GM18511 (cell line): ENCODE data around the gene DDX24.

ENCODE experiments used
- ATAC-seq: cut with Tn5 transposase; IDR thresholded peaks from one replicate; pipeline ENCODE4 v1.9.1; 2021; ENCODE audit warnings: mild to moderate bottlenecking, moderate library complexity; ENCODE audit not compliant: unreplicated experiment

The DDX24 gene

DNA sequence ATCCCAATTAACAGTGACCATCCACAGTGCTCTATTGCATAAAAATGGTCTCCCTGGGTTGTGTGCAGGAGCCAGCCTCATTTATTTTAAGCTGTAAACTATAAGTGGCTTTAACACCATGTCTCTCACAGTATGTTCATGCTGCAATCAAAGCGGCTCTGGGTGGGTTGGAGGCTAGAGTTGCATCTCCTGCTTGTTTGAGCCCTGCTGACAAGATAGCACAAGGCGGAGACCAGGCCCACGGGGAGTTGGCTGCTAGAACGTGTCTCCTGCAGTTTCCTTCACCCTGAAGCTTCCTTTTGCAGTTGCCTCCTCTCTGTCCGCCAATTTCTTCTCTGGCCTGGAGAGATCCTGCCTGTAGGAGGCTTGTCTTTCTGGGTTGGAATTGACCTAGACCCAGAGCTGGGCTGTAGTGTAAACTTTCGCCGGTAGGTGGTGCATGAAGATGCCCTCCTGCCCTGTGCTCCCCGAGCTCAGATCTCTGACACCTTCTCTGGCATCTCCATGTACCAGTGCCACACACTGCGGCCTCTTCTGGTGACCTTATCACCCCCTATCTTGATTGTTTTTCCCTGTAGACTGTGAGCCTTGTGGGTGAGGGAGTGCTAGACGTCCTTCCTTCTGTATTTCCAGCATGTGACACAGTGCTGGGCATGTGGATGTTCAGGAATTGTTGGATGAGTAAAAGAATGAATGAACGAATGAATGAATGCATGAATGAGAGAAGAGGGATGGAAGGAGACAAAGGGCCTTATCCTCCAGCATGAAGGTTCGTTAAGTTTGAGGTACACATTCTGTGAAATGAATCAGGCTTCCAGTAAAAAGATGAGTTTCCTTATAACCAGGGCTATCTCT is 44.5 kb downstream of the DDX24 start:
- peak; percentile 96 for ATAC-seq

DNA sequence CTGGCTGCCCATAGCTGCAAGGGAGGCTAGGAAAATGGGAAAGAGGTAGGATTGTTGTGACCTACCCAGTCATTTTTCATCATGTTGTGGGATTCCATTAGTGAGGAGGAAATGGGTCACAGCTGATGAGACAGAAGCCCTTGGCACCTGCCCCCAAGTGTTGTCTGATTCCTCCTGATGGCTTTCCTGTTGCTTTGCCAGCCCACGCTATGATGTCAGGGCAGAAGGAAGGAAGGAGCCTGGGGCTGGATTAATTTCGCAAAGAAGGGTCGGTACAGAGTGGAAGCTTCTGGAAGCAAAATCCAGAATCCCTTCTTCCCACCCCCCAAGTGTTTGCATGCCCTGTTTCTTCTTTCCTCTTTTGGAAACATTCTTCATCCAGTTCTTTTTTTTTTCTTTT is 46.1 kb downstream of the DDX24 start:
- no peak for ATAC-seq

DNA sequence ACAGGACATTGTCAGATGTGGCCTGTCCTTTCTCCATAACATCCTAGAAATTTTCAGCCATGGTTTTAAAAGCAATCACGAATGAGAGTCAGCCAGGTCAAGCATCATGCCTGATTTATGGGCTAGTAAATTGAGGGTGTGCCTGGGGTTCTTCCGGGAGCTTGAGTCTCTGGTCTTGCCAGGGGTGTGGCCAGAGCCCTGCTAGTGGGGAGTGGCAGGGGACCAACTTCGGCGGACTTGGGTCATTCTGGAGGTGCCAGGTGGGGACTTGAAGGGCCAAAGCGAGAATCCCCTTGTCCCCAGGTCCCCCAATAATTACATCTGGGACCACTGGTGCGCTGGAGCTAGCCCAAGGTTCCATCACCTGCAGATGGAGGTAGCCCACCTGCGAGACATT is 49.1 kb downstream of the DDX24 start:
- no peak for ATAC-seq

DNA sequence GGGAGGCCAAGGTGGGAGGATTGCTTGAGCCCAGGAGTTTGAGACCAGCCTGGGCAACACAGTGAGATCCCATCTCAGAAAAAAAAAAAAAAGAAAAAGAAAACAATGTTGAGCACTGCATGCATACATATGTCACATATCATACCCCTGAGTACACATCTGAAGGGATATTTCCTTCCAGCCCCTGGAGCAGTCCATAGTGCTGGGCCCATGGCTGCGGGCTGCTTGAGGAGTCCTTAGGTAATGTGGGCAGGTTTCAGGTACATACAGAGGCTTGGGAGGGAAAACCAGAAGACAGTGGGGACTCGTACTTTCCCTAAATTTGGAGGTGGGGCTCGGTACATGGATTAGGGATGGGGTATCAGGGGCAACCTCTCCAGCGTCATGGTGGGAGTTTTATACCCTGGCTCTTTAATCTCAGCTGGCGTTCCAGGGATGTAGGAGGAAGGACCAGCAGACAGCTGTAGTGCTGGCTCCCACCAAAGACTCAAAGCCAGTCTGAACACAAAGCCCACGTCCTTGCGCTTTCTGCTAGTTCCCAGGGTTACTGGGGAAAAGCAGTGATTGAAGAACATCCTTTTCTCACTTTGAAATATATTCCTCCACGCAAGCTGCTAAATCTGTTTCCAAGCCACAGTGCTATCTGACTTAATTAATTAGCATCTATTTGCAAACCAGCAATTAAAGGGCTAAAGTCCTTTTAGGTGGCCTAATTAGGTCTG is 49.7 kb downstream of the DDX24 start:
- no peak for ATAC-seq

DNA sequence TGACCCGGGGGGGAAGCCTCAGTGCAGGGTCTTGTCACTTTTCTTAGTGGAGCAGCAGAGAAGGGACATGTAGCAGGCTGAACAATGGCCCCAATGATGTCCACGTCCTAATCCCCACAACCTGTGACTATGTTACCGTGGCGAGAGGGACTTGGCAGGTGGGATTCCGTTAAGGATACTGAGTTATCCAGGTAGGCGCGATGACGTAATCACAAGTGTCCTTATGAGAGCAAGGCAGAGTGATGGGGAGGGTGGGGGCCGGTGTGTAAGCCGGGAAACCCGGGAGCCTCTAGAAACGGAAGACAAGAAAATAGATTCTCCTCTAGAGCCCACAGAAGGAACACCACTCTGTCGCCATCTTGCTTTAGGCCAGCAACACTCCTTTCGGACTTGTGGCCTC is 50.4 kb downstream of the DDX24 start:
- no peak for ATAC-seq

DNA sequence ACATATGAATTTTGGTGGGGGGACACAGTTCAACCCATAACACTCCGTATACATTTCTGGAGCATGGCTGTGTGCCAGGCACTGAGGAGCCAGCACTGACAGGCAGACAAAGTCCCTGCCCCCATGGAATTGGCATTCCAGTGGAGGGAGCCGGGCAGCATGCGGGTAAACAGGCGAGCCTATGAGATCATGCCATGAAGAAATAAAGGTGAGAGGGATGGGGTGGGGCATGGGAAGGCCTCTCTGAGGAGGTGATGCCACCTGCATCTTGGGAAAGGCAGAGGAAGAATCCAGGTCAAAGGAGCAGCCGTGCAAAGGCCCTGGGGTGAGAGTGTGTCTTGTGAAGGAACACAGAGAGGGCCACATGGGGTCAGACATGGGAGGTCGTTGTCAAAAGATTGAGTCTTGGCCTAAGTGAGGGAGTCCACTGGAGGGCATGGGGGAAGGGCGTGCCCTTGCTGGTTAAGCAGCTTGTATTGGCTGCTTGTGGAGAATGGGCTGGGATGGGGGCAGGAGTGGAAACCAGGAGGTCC is 51.3 kb downstream of the DDX24 start:
- no peak for ATAC-seq

DNA sequence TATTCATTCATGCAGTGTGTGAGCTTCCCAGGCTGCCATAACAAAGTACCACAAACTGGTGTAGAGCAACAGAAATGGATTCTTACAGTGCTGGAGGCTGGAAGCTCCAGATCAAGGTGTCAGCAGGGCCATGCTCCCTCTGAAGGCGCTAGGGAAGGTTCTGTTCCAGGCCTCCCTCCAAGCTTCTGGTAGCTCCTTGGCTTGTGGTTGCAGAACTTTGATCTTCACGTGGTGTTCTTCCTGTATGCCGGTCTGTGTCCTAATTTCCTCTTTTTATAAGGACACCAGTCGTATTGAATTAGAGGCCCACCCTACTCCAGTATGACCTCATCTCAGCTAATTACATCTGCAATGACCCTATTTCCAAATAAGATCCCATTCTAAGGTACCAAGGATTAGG is 51.7 kb downstream of the DDX24 start:
- ATAC-seq: no peak

DNA sequence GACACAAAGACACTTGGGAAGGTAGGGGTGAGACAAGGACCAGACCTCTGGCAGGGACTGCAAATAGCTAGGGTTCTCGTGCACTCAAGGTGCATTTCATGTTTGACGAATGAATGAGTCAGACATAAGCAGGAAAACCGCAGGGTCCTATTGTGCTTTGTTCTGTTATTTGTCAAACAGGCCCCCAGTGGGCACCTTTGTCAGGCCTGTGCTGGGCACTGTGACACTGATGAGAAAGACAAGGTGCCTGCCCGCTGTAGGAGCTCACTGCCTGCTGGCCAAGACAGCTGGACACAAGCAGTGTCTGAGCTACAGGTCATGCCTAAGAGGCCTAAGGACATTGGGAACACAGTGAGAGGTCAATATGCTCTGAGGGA is 52.6 kb downstream of the DDX24 start:
- no peak for ATAC-seq

DNA sequence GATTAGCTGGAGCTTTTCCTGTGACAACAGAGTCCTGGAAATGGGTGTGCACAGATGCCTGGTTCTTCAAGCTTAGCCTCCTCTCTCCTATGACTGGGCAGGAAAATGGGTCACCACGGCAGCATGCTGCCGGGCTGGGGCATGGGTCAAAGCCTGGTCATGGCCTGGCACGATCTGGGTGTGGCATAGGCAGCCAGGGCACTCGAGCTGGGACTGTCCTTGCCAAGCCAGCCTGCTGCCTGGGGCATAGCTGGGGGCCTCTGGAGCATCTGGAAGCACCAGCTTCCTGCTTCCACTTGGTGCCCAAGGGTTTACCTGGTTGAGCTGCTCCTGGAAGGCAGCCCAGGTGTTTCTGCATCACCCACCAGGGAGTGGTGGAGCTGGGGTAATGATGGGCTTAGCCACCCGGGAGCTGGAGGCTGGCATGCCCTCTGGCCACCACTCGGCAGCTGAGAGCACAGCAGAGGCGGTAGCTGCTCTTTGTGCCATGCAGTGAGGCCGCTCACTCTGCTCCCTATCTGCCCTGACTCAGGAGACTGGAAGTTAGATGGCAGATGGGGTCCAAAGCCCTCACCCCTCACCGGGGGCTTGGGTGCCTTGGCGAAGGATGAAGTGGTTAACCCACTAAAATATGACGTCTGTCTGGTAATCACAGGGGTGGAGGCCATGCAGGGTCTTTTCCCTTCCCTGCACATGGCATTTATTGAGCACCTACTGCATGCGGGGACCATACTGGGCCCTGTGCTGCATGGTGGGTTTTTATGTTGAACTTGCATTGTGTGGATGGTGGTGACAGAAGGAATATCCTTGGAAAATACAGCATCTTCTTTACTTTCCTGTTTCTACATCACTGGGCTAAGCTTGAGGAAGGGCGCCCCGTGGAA is 53.2 kb downstream of the DDX24 start:
- ATAC-seq: no peak

DNA sequence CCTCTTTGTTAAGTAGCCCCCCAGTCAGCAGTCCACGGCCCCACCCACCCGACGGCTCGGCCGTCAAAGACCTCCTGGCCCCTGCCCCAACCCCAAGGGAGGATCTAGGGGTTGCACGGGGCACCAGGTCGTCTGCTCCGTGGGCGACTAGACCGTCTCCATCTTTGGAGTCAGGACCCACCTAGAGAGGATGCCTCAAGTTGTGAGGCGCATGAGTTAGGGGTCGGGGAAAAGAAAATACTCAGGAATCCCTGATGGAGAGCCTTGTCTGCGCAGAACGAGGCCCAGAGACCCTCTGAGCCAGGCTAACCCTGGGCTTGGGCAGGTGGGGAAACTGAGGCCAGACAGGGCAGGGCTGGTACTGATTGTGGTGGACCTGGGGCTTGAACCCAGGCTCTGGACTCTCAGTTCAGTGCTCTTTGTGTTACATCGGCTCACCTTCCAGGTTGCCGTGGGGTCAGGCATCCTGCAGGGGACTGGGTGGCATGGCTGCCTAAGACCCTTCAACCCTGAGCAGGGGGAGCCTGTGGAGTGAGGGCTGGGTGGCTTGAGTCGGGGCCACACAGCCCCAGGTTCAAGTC is 54.0 kb downstream of the DDX24 start:
- ATAC-seq: no peak

DNA sequence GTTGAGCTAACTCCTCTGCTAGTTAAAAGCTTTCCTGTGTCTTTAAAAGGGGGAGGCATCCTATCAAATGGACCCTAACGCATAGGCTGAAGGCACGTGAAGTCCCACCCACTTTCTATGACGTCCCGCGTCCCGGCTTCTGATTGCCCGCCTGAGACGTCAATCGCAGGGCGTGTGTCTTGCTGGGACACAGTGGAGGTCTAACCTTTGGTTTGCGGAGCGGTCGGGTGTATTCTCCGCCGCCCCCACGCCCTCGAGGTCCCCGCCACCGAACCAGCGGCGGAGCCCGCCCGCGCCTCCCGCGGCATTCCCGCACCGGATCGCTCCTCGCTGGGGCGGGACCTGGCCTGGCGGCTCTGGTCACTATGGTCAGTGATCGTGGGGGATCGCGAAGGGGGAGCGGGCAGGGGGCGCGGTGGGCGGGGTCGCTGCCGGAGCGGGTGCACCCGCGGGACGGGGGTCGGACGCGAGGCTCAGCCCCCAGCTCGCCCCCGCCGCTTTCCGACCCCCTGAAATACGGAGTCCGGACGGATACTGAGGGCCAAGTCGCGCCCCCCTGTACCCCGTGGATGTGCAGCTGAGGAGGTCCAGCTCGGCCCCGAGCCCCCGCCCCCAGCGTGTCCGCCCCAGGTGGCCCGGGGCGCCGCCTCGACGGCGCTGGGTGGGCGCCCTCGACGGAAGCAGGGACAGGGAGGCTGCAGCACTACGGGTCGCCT is 54.7 kb downstream of the DDX24 start, which contains the start of gene OTUB2:
OTUB2 (plus strand) TSS at position 168 of the 716 bp plus-strand sequence; CDS start at position 366, 198 bp downstream.
- peak; percentile 98 for ATAC-seq

DNA sequence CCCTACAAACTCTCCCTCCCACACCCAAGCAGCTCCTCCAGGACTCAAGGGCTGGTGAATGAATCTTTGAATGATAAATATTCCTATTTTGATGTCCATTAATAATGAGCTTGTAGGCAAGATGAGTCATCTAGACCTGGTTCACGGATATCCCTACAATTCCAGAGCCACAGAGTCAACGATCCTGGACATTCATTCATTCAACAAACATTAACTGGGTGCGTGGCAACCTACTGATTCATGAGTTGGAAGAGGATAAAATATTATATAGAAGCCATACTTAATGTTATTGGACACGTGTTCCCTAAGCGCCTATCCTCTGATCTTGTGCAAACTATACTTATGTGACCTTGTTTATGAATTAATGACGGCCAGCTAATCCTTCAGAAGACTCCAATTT is 55.3 kb downstream of the DDX24 start:
- no peak for ATAC-seq

DNA sequence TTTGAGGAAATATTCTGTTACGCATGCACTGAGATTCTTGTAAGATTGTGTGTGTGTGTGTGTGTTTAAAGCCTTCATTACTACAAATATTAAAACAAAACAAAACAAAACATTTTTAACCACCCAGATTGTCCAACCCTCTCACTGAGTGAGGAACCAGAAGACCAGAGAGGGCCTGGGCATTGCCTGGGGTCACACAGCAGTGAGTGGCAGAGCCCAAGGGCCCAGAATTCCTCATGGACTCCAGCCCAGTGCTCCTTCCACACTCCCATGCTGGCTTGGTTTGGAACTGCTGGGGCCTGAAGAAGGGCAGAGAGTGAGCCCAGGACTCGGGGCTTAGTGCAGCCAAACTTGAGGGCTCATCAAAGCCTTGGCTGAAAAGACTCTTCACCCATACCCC is 56.5 kb downstream of the DDX24 start:
- ATAC-seq: no peak

DNA sequence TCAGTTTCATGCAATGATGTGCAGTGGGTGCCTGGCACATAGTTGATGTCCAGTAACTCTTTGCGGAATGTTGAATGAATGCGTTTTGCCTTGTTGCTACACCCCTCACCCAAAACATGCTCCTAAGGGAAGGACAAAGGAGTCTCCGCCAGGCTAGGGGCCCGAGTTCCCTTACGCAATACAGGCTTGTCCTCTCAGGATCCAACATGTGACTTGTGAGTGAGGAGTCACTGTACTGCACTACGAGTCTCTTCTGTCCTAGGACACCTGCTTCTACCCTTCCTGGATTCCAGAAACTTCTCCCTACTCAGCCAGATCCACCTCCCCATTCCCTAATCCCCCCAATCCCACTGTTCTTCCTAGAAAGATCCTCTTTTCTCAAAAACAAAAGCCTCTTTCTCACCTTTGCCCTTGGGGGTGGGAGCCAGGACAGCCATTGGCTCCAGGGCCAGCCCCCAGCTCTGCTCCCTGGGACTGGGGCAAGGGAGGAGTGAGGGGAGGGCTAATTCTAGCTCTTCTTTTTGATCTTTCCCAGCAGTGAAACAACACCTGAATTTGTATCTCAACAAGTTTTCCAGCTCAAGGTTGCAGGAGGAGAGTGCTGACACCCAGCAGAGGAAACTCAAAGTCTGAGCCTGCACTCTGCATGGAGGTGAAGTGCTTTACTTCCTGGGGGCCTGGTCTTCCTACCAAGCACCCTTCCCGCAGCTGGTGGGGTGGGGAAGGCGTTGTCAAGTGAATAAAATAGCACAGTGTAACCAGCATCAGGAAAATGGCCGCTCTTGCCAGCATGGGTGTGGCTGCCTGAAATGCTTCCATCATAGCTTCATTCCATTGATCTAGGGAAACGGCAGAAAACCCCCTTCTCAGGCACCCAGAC is 58.2 kb downstream of the DDX24 start:
- ATAC-seq: no peak

DNA sequence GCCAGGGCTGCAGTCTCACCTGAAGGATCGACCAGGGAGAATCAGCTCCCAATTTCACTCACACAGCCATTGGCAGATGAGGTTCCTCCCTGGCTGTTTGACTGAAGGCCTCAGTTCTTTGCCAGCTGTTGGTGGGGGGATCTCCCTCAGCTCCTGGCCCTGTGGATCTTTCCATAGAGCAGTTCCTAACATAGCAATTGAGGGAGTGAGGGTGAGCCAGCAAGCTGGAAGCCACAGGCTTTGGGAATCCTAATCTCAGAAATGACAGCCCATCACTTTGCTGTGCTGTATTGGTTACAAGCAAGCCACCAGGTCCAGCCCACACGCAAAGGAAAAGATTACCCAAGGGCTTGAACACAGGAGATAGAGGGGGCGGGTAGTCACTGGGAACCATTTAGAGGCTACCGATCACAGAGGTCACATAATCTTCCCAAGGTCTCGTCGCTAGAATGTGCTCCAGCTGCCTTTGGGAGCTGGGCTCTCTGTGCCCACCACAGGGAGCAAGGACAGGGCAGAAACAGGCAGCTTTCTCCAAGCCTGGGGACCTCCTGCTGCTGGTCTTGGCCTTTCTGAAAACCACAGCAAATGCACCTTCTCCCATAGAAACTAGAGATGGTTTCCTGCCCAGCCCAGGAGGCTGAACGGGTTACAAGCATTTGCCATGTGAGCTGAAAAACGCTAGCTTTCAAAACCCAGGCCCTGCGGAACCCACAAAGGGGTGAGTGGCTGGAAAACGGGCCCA is 59.4 kb downstream of the DDX24 start:
- ATAC-seq: no peak

DNA sequence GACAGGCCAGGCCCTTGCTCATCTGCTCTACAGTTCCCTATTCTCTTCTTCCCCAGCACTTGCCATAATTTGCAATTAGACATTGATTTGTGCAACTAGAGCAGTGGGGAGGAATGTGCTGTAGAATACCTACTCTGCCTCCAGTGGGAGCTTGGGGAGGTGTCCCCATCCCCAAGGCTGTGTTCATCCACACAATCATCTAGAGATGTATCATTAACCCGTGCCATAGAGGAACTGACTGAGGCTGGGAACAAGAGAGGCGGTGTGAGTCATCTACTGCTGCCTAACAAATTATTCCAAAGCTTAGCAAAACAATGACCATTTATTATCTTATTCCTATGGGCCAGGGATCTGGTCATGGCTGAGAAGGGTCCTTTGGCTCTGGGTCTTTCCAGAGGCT is 60.0 kb downstream of the DDX24 start:
- ATAC-seq: no peak

DNA sequence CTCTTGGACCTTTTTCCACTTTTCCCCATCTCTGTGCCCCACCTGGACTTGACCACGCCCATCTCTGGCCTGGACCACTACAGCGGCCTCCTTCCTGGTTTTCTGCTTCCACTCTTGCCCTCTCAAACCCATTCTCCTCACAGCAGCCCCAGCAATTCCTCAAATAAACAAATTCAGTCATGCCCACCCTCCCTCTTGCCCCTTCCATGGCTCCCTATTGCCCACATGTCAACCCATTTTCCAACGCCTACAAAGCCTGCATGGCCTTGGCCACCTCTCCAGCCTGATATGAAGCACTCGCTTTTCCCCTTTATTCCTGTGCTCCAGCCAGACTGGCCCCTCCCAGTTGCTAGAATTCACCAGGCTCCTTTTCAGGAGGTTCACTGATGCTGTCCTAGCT is 60.7 kb downstream of the DDX24 start:
- no peak for ATAC-seq

DNA sequence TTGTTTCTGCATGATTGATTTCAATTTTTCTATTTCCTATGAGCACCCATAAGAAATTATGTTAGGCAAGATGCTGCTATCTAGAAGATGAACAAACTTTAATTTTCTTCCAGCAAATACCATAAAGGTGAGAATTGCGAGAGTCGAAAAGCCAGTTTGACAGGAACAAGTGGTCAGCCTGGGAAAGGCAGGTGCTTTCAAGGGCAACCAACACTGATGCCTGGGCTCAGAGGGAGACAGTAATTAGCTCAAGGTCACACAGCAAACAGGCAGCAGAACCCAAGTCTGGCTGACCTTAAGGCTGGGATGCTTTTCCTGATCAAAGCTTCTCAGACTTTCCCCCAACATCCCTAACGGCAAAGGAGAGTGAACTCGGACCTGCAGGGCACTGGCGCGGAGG is 61.7 kb downstream of the DDX24 start:
- no peak for ATAC-seq
